ENCODE data around the gene FGF10.

DNA sequence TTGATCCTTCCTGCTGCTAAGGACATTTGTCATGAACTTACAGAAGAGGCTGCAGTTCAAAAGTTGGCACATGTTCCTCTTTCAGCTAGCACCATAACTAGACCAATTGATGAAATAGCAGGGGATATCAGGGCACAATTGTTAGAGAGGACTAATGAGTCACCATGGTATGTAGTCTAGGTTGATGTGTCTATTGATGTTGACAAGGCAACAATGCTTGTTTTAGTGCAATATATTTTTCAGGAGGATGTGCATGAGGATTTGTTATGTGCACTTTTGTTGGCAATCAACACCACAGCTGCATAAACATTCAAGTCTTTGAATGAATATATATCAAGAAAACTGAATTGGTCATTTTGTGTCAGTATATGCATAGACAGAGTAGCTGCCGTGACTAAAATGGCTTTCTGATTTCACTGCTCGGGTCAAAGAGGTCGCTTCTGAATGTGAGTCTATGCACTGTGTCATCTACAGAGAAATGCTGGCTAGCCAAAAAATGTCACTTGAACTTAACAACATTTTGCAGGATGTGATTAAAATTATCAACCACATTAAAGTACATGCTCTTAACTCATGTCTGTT is 68.0 kb downstream of the FGF10 start:
- TF ChIP-seq CTCF (IDR thresholded peaks at IDR 0.05) (no peak), POLR2A (IDR thresholded peaks at IDR 0.05) (no peak)

All from uterus (tissue), 2 donors.